ENCODE measurements around the gene NSUN6.
A peak's percentile ranks its signal among the peaks of the same experiment; 100 is the strongest.
"Not testable (repeated sequence)": the region's sequence is repeated elsewhere in the genome, so short reads cannot be mapped to it uniquely, and the experiment has no call there.

The NSUN6 gene

GRCh38 chr10:18659125-18659818 lies 7.9 kb upstream of the NSUN6 start, which contains the start of gene ARL5B:
ARL5B (plus strand) TSS chr10:18659431; CDS start chr10:18659638, 207 bp downstream.
- DNase-seq (ENCODE audit: low spot score): peak; percentile 95

DNA sequence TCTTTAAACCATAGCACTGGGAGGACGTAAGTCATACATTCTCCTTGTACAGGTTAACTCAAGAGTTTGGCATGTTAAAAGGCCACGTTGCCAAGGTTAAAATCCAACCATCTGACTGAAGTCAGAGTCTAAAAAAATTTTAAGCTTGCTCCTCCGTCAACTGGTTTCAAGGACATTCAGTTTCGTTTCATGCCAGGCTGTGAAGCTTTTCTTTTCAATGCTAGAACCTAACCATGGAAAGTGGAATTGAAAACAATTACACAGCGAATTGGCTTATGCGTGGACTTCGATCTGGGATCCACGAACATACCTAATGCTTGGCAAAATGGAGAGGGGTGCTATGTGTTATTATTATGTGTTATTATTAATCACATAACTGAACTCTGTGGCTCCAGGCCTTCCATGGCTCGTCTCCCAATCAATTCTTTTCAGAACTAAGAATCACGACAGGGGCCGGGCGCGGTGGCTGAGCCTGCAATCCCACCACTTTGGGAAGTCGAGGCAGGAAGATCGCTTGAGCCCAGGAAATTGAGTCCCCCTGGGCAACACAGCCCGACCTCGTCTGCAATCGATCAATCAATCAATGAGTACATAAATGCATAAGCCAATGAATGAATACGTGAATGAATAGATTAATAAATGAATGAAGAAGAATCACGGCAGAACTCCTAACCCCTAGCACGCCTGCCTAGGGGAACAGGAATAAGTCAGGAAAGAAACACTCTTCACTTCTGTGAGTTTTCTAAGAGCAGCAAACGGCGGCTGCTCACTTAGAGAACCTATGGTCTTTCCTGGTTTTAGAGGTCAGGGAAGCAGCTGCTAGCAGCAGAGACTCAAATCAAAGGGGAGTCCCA lies 7.1 kb upstream of the NSUN6 start:
- peak; percentile 59 for DNase-seq (ENCODE audit: low spot score)

GRCh38 chr10:18656724-18657123 lies 5.3 kb upstream of the NSUN6 start:
- DNase-seq (ENCODE audit: low spot score): no peak

- DNase-seq (ENCODE audit: low spot score): no peak
Measured at GRCh38 chr10:18653112-18653511, 1.7 kb upstream of the NSUN6 start.

DNA sequence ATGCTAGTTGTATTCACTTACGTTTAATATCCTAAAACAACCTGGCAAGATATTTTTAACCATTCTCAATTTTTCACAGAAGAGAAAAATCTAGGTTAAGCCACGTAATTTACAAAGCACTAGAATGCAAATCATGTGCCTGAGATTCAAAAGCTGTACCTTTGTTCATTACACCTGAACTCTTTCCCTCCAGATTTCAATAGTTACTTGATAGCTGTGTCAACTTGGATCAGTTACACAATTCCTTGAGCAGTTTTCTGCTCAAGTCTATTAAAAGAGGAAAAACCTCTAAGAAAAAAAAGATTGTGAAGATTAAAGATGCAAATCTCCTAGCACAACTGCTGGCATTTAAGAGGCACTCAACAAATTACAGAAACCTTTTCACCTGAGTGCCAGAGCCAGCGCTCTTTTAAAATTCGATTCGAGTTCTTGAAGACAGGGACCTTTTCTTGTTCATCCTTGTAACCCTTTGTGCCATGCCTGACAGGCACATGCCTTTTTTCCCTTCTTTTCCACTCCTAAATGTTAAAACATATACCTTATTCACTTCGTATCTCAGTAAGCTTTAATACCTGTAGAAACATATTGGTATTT lies 886 bp downstream of the NSUN6 start:
- DNase-seq (ENCODE audit: low spot score): no peak

DNA sequence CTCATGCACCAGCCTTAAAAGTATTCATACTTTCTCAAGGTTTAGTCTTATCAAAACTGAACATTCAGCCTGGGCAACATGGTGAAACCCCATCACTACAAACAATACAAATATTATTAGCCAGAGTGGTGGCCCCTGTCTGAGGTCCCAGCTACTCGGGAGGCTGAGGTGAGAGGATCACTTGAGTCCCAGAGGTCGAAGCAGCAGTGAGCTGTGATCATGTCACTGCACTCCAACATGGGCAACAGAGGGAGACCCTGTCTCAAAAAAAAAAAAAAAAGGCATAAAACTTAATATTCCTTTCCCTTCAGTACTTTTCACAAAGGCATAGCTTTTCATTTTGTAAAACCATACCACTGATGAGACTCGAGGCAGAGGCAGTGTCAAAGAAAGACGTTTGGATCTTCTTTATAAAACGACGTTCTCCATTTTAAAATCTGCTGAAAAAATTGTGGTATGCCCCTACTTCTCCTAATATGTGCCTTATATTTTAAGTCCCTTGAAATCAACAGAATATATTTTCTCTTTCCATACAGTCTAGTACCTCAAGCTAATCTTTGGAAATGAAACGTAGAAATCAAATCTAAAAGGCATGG lies 1.9 kb downstream of the NSUN6 start:
- no peak for DNase-seq (ENCODE audit: low spot score)

GRCh38 chr10:18647945-18648344 lies 3.4 kb downstream of the NSUN6 start:
- DNase-seq (ENCODE audit: low spot score): no peak

GRCh38 chr10:18647151-18647550 lies 4.2 kb downstream of the NSUN6 start:
- DNase-seq (ENCODE audit: low spot score): no peak

DNA sequence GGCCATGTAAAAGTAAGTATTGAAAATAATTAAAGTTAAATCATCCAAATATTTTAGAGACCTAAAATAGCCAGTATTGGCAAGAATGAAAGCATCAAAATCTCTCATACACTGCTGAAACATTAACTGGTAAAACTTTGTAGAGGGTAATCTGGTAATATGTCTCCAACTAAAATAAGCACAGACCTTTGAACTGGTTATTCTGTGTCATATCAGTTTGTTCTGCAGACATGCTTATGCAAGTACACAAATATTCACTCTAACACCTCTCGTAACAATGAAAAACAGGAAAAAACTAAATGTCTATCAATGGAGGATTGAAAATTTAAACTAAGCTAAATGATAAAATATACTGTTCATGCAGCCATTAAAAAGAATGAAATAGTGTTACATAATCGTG lies 11.7 kb downstream of the NSUN6 start:
- DNase-seq (ENCODE audit: low spot score): not testable (repeated sequence)

DNA sequence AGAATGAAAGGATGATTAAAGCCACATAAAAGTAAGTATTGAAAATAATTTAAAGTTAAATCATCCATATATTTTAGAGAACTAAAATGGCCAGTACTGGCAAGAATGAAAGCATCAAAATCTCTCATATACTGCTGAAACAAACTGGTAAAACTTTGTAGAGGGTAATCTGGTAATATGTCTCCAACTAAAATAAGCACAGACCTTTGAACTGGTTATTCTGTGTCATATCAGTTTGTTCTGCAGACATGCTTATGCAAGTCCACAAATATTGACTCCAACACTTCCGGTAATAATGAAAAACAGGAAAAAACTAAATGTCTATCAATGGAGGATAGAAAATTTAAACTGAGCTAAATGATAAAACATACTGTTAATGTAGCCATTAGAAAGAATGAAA lies 14.0 kb downstream of the NSUN6 start:
- DNase-seq (ENCODE audit: low spot score): not testable (repeated sequence)

- DNase-seq (ENCODE audit: low spot score): no peak
Measured at GRCh38 chr10:18635995-18636394, 15.4 kb downstream of the NSUN6 start.

DNA sequence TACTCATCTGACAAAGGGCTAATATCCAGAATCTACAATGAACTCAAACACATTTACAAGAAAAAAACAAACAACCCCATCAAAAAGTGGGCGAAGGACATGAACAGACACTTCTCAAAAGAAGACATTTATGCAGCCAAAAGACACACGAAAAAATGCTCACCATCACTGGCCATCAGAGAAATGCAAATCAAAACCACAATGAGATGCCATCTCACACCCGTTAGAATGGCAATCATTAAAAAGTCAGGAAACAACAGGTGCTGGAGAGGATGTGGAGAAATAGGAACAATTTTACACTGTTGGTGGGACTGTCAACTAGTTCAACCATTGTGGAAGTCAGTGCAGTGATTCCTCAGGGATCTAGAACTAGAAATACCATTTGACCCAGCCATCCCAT lies 18.9 kb downstream of the NSUN6 start:
- DNase-seq (ENCODE audit: low spot score): not testable (repeated sequence)

DNA sequence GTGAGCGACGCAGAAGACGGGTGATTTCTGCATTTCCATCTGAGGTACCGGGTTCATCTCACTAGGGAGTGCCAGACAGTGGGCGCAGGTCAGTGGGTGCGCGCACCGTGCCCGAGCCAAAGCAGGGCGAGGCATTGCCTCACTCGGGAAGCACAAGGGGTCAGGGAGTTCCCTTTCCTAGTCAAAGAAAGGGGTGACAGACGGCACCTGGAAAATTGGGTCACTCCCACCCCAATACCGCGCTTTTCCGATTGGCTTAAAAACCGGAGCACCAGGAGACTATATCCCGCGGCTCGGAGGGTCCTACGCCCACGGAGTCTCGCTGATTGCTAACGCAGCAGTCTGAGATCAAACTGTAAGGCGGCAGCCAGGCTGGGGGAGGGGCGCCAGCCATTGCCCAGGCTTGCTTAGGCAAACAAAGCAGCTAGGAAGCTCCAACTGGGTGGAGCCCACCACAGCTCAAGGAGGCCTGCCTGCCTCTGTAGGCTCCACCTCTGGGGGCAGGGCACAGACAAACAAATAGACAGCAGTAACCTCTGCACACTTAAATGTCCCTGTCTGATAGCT lies 23.9 kb downstream of the NSUN6 start:
- DNase-seq (ENCODE audit: low spot score): not testable (repeated sequence)

GRCh38 chr10:18625886-18626285 lies 25.5 kb downstream of the NSUN6 start:
- DNase-seq (ENCODE audit: low spot score): no peak

GRCh38 chr10:18623671-18624070 lies 27.7 kb downstream of the NSUN6 start:
- not testable (repeated sequence) for DNase-seq (ENCODE audit: low spot score)

GRCh38 chr10:18620856-18621255 lies 30.5 kb downstream of the NSUN6 start:
- DNase-seq (ENCODE audit: low spot score): no peak

DNA sequence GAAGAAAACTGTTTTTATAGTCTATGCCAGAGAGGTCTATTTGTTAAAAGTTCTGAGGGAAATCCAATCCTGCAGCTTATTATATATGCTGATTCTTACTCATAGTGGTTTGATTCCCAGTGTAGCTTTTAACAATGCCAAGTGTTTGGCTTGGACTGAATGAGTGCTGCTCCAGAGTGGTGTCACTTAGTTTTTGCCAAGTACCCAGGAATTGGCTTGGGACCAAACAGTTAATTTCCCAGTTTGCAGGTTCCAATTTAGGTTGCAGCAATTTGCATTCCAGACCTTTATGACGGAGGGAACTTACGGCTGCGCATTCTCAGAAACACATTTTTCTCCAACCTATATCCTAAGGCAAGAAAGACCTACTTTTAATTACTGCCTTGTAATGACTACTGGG lies 32.4 kb downstream of the NSUN6 start:
- DNase-seq (ENCODE audit: low spot score): peak; percentile 44

GRCh38 chr10:18616337-18616736 lies 35.0 kb downstream of the NSUN6 start:
- peak; percentile 19 for DNase-seq (ENCODE audit: low spot score)

GRCh38 chr10:18615618-18616017 lies 35.8 kb downstream of the NSUN6 start:
- DNase-seq (ENCODE audit: low spot score): no peak

DNA sequence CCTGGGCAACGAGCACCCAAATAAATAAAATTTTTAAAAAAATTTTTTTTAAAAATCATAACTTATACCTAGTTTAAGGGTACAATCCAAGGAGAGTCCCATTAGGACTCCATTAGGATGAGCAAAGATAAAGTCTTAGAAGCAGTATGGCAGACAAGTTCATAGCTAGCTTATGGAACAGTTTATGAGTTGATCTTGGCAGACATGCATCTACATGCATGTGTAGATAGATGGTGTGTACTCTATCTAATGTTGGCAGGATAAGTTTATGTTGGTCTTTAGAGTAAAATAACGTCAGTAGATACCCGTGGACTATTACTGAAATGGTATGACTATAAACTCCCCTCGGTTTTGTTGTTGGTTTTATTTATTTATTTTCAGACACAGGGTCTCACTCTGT lies 40.2 kb downstream of the NSUN6 start:
- DNase-seq (ENCODE audit: low spot score): no peak

DNA sequence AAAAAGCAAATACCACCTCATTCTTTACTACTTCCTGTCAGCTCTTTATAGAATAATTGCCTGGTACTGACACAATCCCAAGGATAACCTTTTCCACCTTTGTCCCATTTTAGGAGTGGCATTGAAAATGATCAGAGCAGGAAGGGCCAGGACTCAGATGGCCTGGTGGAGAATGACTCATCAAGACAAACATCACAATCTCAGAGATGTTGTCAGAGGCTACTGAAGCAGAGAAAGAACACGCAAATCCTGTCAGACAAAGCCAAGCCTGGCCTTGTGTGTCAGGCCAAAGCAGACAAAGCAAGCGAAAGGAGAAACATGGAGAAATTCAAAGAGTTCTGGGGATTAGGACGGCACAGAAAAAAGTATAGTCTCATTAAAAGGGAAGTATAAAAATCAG lies 40.9 kb downstream of the NSUN6 start:
- DNase-seq (ENCODE audit: low spot score): no peak

- no peak for DNase-seq (ENCODE audit: low spot score)
Measured at GRCh38 chr10:18608596-18608995, 42.8 kb downstream of the NSUN6 start.

Measured in pons (tissue), 1 donor.